Hematopoietic multipotent progenitor cell treated with erythropoietin and hydrocortisone succinate and interleukin-3 and kit ligand, for 15 days (in vitro differentiated cells): Measurements from ENCODE around the gene DTYMK.

Experiments
- DNase-seq: peaks from one replicate; pipeline ENCODE4 v3.0.0-alpha.2; 2015; ENCODE audit warnings: low spot score

Gene DTYMK

GRCh38 chr2:241686650-241687425 is at the start of gene DTYMK:
TSS of gene DTYMK (minus strand) at chr2:241686815. CDS start at chr2:241686783, 32 bp downstream.
- DNase-seq = peak; percentile 96

- DNase-seq = no peak
Measured at GRCh38 chr2:241736111-241736510, 49.5 kb upstream of the DTYMK start.

GRCh38 chr2:241734467-241735208 is 48.0 kb upstream of the DTYMK start, which contains the start of gene D2HGDH:
TSS of gene D2HGDH (plus strand) at chr2:241734630. CDS start at chr2:241735225, 595 bp downstream.
- DNase-seq = peak; percentile 92

- DNase-seq = no peak
Measured at GRCh38 chr2:241734208-241734466, 47.5 kb upstream of the DTYMK start.

GRCh38 chr2:241733391-241734207 is 47.0 kb upstream of the DTYMK start:
- no peak for DNase-seq

- peak; percentile 34 for DNase-seq
Measured at GRCh38 chr2:241732513-241733186, 46.0 kb upstream of the DTYMK start.

GRCh38 chr2:241730671-241731293 is 44.2 kb upstream of the DTYMK start:
- no peak for DNase-seq

- DNase-seq = no peak
Measured at GRCh38 chr2:241729868-241730267, 43.3 kb upstream of the DTYMK start.

- DNase-seq = no peak
Measured at GRCh38 chr2:241728627-241729026, 42.0 kb upstream of the DTYMK start.

GRCh38 chr2:241728000-241728399 is 41.4 kb upstream of the DTYMK start:
- no peak for DNase-seq

- DNase-seq = no peak
Measured at GRCh38 chr2:241726459-241726858, 39.8 kb upstream of the DTYMK start.

- no peak for DNase-seq
Measured at GRCh38 chr2:241724975-241725870, 38.6 kb upstream of the DTYMK start.

GRCh38 chr2:241724259-241724974 is 37.8 kb upstream of the DTYMK start:
- no peak for DNase-seq

- DNase-seq = no peak
Measured at GRCh38 chr2:241722896-241723454, 36.4 kb upstream of the DTYMK start.

- no peak for DNase-seq
Measured at GRCh38 chr2:241721852-241722251, 35.2 kb upstream of the DTYMK start.

- no peak for DNase-seq
Measured at GRCh38 chr2:241720560-241720959, 33.9 kb upstream of the DTYMK start.

- no peak for DNase-seq
Measured at GRCh38 chr2:241720099-241720498, 33.5 kb upstream of the DTYMK start.

- DNase-seq = no peak
Measured at GRCh38 chr2:241719093-241719492, 32.5 kb upstream of the DTYMK start.

GRCh38 chr2:241708879-241709278 is 22.3 kb upstream of the DTYMK start:
- no peak for DNase-seq

- DNase-seq = no peak
Measured at GRCh38 chr2:241706537-241706936, 19.9 kb upstream of the DTYMK start.
